ENCODE data around the gene FKBP8.

DNA sequence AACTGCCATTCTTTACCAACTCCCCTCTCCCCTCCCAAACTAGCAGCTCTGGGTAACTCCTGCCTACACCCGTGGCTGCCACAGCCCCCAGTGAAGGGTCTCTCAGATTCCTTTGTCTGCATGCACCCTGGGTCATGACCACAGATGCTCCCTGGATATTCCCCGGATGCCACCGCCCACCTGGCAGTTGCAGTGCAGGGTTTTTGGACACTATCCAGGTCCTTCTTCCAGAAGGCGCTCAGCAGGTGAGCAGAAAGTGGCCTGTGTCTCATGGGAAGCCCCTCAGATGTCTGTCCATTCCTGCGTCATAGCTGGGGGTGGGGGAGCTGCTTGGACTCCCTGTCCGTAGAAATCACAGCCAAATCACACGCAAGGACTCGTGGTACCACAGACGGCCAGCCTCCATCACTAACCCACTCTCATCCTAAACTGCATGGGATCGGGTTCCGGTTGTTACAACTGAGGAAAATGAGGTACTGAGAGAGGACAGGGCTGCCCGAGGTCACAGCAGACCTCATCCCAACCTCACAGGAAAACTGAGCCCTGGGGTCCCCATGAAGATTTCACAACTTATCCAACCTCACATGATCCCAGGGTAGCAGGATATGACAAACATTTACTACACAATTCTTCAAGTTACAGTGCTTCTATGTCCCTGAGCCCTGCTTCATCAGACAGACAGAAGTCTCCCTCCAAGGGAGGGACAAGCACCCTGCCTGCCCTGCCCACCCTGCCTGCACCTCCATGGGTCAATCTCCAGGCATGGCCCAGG is 60.1 kb downstream of the FKBP8 start:
- TF ChIP-seq, protein P1, sequence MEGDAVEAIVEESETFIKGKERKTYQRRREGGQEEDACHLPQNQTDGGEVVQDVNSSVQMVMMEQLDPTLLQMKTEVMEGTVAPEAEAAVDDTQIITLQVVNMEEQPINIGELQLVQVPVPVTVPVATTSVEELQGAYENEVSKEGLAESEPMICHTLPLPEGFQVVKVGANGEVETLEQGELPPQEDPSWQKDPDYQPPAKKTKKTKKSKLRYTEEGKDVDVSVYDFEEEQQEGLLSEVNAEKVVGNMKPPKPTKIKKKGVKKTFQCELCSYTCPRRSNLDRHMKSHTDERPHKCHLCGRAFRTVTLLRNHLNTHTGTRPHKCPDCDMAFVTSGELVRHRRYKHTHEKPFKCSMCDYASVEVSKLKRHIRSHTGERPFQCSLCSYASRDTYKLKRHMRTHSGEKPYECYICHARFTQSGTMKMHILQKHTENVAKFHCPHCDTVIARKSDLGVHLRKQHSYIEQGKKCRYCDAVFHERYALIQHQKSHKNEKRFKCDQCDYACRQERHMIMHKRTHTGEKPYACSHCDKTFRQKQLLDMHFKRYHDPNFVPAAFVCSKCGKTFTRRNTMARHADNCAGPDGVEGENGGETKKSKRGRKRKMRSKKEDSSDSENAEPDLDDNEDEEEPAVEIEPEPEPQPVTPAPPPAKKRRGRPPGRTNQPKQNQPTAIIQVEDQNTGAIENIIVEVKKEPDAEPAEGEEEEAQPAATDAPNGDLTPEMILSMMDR (IDR thresholded peaks at IDR 0.05), result no peak
- TF ChIP-seq POLR2AphosphoS5 (IDR thresholded peaks at IDR 0.05; ENCODE audit: low read depth, low read length) (no peak), TCF7L2 (IDR thresholded peaks at IDR 0.05; ENCODE audit: low read depth, low read length) (no peak), SIN3A (IDR thresholded peaks at IDR 0.05; ENCODE audit: borderline replicate concordance, insufficient read depth, low read depth, low read length) (no peak)
- TF ChIP-seq, protein P2, sequence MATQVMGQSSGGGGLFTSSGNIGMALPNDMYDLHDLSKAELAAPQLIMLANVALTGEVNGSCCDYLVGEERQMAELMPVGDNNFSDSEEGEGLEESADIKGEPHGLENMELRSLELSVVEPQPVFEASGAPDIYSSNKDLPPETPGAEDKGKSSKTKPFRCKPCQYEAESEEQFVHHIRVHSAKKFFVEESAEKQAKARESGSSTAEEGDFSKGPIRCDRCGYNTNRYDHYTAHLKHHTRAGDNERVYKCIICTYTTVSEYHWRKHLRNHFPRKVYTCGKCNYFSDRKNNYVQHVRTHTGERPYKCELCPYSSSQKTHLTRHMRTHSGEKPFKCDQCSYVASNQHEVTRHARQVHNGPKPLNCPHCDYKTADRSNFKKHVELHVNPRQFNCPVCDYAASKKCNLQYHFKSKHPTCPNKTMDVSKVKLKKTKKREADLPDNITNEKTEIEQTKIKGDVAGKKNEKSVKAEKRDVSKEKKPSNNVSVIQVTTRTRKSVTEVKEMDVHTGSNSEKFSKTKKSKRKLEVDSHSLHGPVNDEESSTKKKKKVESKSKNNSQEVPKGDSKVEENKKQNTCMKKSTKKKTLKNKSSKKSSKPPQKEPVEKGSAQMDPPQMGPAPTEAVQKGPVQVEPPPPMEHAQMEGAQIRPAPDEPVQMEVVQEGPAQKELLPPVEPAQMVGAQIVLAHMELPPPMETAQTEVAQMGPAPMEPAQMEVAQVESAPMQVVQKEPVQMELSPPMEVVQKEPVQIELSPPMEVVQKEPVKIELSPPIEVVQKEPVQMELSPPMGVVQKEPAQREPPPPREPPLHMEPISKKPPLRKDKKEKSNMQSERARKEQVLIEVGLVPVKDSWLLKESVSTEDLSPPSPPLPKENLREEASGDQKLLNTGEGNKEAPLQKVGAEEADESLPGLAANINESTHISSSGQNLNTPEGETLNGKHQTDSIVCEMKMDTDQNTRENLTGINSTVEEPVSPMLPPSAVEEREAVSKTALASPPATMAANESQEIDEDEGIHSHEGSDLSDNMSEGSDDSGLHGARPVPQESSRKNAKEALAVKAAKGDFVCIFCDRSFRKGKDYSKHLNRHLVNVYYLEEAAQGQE (IDR thresholded peaks at IDR 0.05; ENCODE audit: insufficient read depth in 1 of 2, low read depth in 2 of 2, low read length in 1 of 2), result no peak
